Neutrophil (primary cell): ENCODE measurements around the gene SRBD1.
A peak's percentile ranks its signal among the peaks of the same experiment; 100 is the strongest.

Experiments used
- H3K27ac ChIP-seq: fragments of 200-600 bp; sonication (generic); 2 replicates; pipeline ENCODE4 v1.5.1; 2016; ENCODE audit warnings: mild to moderate bottlenecking, moderate library complexity
- H3K27me3 ChIP-seq: fragments of 200-600 bp; sonication (generic); 2 replicates; pipeline ENCODE4 v1.6.0; 2016; ENCODE audit warnings: mild to moderate bottlenecking
- H3K36me3 ChIP-seq: fragments of 200-600 bp; sonication (generic); 2 replicates; pipeline ENCODE4 v1.5.1; 2017
- H3K4me1 ChIP-seq, 2 experiments: fragments of 200-600 bp in 1 of 2; sonication (generic) in 1 of 2; 1 replicate in 1 of 2; 2 replicates in 1 of 2; pipeline versions ENCODE4 v1.5.1 to v1.6.1; 2013 to 2016; ENCODE audit warnings: low read depth in 1 of 2, low read length in 1 of 2, mild to moderate bottlenecking in 1 of 2, moderate library complexity in 1 of 2; ENCODE audit not compliant: control insufficient read depth in 1 of 2, insufficient read depth in 1 of 2
- H3K4me3 ChIP-seq, 2 experiments: fragments of 200-600 bp in 1 of 2; sonication (generic) in 1 of 2; 1 replicate in 1 of 2; 2 replicates in 1 of 2; pipeline ENCODE4 v1.5.1; 2013 to 2016; ENCODE audit warnings: low read depth in 1 of 2, low read length in 1 of 2, mild to moderate bottlenecking in 1 of 2, moderate library complexity in 1 of 2
- H3K9me3 ChIP-seq: fragments of 200-600 bp; sonication (generic); 2 replicates; pipeline ENCODE4 v1.5.1; 2016
- TF ChIP-seq, protein P1 (sequence below): fragments of 200-600 bp; sonication (generic); IDR thresholded peaks from 2 replicates; pipeline ENCODE4 v1.5.1; 2016; ENCODE audit warnings: antibody characterized with exemption

Gene SRBD1

GRCh38 chr2:45591073-45591472 lies 20.0 kb downstream of the SRBD1 start:
- H3K36me3 ChIP-seq: peaks cover 7% of the 10 kb centered on the region
- no peaks in the 10 kb centered on the region for H3K27me3 ChIP-seq
- H3K4me1 ChIP-seq: no peaks in the 10 kb centered on the region
- H3K27ac ChIP-seq: no peak overlapping the region
- H3K4me3 ChIP-seq: no peak overlapping the region
- TF ChIP-seq, protein P1, sequence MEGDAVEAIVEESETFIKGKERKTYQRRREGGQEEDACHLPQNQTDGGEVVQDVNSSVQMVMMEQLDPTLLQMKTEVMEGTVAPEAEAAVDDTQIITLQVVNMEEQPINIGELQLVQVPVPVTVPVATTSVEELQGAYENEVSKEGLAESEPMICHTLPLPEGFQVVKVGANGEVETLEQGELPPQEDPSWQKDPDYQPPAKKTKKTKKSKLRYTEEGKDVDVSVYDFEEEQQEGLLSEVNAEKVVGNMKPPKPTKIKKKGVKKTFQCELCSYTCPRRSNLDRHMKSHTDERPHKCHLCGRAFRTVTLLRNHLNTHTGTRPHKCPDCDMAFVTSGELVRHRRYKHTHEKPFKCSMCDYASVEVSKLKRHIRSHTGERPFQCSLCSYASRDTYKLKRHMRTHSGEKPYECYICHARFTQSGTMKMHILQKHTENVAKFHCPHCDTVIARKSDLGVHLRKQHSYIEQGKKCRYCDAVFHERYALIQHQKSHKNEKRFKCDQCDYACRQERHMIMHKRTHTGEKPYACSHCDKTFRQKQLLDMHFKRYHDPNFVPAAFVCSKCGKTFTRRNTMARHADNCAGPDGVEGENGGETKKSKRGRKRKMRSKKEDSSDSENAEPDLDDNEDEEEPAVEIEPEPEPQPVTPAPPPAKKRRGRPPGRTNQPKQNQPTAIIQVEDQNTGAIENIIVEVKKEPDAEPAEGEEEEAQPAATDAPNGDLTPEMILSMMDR: no peak
- H3K9me3 ChIP-seq: no peaks in the 10 kb centered on the region

GRCh38 chr2:45588158-45588829 lies 22.8 kb downstream of the SRBD1 start:
- peaks cover 7% of the 10 kb centered on the region for H3K36me3 ChIP-seq
- H3K27me3 ChIP-seq: no peaks in the 10 kb centered on the region
- TF ChIP-seq, protein P1: no peak
- no peak overlapping the region for H3K4me3 ChIP-seq
- H3K27ac ChIP-seq: peak overlapping the region; percentile 48
- peaks cover 22 to 24% of the 10 kb centered on the region in 2 experiments for H3K4me1 ChIP-seq
- no peaks in the 10 kb centered on the region for H3K9me3 ChIP-seq

- TF ChIP-seq, protein P1: no peak
- Histone ChIP-seq H3K4me1 (peaks cover 26 to 36% of the 10 kb centered on the region in 2 experiments), H3K27ac (no peak overlapping the region), H3K9me3 (no peaks in the 10 kb centered on the region), H3K4me3 (no peak overlapping the region), H3K36me3 (peaks cover 4% of the 10 kb centered on the region), H3K27me3 (no peaks in the 10 kb centered on the region)
Measured at GRCh38 chr2:45586600-45586999, 24.5 kb downstream of the SRBD1 start.

DNA sequence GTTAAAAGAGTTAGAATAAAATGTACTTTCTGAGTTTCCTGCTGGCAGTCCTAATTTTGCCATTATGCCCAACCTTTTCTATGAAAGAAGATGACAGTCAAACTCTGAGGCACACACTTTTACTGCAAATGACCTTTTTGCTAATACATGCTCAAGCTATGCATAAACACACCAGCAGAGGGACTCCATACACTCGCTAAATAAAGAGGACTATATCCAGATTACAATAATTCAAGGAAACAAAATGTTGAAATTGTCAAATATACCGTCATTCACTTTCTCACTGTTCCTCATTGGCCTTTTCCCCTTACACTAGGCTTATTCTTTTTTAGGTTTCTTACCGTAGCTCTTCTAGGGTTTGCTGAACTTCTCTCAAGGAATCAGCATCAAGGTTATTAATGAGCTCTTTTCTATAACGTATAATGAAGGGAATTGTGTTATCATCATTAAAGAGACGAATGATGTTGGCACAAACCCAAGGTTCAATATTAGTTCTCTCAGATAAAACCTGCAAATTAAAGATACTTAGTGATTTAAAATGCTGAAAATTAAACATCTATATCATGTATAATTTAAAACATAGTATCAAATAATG lies 25.7 kb downstream of the SRBD1 start:
- H3K4me1 ChIP-seq: peaks cover 26 to 36% of the 10 kb centered on the region in 2 experiments
- H3K4me3 ChIP-seq: no peak overlapping the region
- peak overlapping the region; percentile 77 for H3K27ac ChIP-seq
- TF ChIP-seq, protein P1: peak; percentile 51
- no peaks in the 10 kb centered on the region for H3K27me3 ChIP-seq
- no peaks in the 10 kb centered on the region for H3K9me3 ChIP-seq
- H3K36me3 ChIP-seq: no peaks in the 10 kb centered on the region

DNA sequence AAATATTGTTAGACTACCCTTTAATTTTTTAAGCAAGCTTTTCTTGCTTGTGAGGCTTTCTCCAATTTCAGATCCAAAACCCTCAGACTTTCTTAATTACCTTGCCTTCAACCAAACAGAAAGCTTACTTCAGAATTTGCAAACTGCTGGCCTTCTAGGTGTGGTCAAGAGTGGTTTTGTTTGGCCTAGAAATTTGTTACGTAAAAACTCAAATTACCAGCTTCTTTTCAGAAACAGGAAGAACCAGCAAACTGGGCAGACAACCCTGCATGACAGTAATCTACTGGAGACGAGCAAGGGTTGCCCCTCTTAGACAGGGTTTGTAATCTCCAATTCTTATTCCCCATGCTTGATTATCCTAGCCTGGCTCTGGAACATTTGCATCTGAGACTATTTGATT lies 27.1 kb downstream of the SRBD1 start:
- peak overlapping the region; percentile 77 for H3K27ac ChIP-seq
- H3K36me3 ChIP-seq: no peaks in the 10 kb centered on the region
- H3K4me3 ChIP-seq: no peak overlapping the region
- TF ChIP-seq, protein P1: no peak
- no peaks in the 10 kb centered on the region for H3K9me3 ChIP-seq
- H3K4me1 ChIP-seq: peaks cover 26 to 38% of the 10 kb centered on the region in 2 experiments
- no peaks in the 10 kb centered on the region for H3K27me3 ChIP-seq
